Neuronal stem cell (in vitro differentiated cells): ENCODE results near the gene ALOX12B.
A peak's percentile ranks its signal among the peaks of the same experiment; 100 is the strongest.

Source experiments
- DNase-seq: peaks from one replicate; pipeline ENCODE4 v3.0.0-alpha.2; 2013; ENCODE audit warnings: low spot score
- H2AFZ ChIP-seq: one replicate; pipeline ENCODE4 v1.6.1; 2013; ENCODE audit warnings: mild to moderate bottlenecking, low read length, inconsistent platforms
- H2AK5ac ChIP-seq: 2 replicates; pipeline ENCODE4 v1.6.1; 2013; ENCODE audit warnings: low read depth, mild to moderate bottlenecking, inconsistent platforms, low read length, moderate library complexity, mixed read lengths
- H2BK120ac ChIP-seq: 2 replicates; pipeline ENCODE4 v1.6.1; 2013; ENCODE audit warnings: low read depth, mild to moderate bottlenecking, inconsistent platforms, low read length, moderate library complexity, mixed read lengths
- H2BK12ac ChIP-seq: one replicate; pipeline ENCODE4 v1.6.1; 2013; ENCODE audit warnings: low read length, inconsistent platforms
- H2BK15ac ChIP-seq: 2 replicates; pipeline ENCODE4 v1.6.1; 2013; ENCODE audit warnings: mild to moderate bottlenecking, low read length, inconsistent platforms, mixed read lengths
- H2BK5ac ChIP-seq: one replicate; pipeline ENCODE4 v1.6.1; 2013; ENCODE audit warnings: inconsistent platforms, mild to moderate bottlenecking, low read length, moderate library complexity
- H3K14ac ChIP-seq: one replicate; pipeline ENCODE4 v1.6.1; 2013; ENCODE audit warnings: low read length, inconsistent platforms
- H3K18ac ChIP-seq: 2 replicates; pipeline ENCODE4 v1.6.1; 2013; ENCODE audit warnings: low read length, inconsistent platforms
- H3K23ac ChIP-seq: 2 replicates; pipeline ENCODE4 v1.6.1; 2013; ENCODE audit warnings: low read depth, mild to moderate bottlenecking, mixed read lengths, low read length, inconsistent platforms; ENCODE audit not compliant: poor library complexity
- H3K27ac ChIP-seq: replicated peaks from 3 replicates; pipeline ENCODE4 v1.5.1; 2013; ENCODE audit warnings: low read length, inconsistent platforms
- H3K27me3 ChIP-seq, 3 experiments: 2 replicates each; pipeline ENCODE4 v1.6.1; 2013; ENCODE audit warnings: low read length in 3 of 3, mild to moderate bottlenecking in 2 of 3, inconsistent platforms in 1 of 3, low read depth in 1 of 3, mixed read lengths in 1 of 3, moderate library complexity in 1 of 3; ENCODE audit not compliant: control insufficient read depth in 3 of 3, insufficient read depth in 3 of 3
- H3K36me3 ChIP-seq, 2 donors: replicated peaks in 1 of 2; 2 replicates each; pipeline ENCODE4 v1.6.1; 2013; ENCODE audit warnings: low read length in 2 of 2; ENCODE audit not compliant: control insufficient read depth in 2 of 2, insufficient read depth in 2 of 2
- H3K4ac ChIP-seq: 2 replicates; pipeline ENCODE4 v1.6.1; 2013; ENCODE audit warnings: inconsistent platforms, mild to moderate bottlenecking, low read length, moderate library complexity
- H3K4me1 ChIP-seq, 2 donors: 1 replicate in 1 of 2; 2 replicates in 1 of 2; pipeline ENCODE4 v1.6.1; 2013; ENCODE audit warnings: low read length in 2 of 2, low read depth in 1 of 2; ENCODE audit not compliant: control insufficient read depth in 2 of 2, insufficient read depth in 1 of 2
- H3K4me2 ChIP-seq: one replicate; pipeline ENCODE4 v1.6.1; 2013; ENCODE audit warnings: mild to moderate bottlenecking, low read length, inconsistent platforms; ENCODE audit not compliant: insufficient read depth, poor library complexity, severe bottlenecking
- H3K4me3 ChIP-seq, 2 donors: 2 replicates each; pipeline ENCODE4 v1.5.1; 2013; ENCODE audit warnings: low read length in 2 of 2, mild to moderate bottlenecking in 2 of 2, inconsistent platforms in 1 of 2, moderate library complexity in 1 of 2
- H3K79me1 ChIP-seq: one replicate; pipeline ENCODE4 v1.6.1; 2013; ENCODE audit warnings: low read depth, mild to moderate bottlenecking, inconsistent platforms, low read length, moderate library complexity
- H3K9ac ChIP-seq: one replicate; pipeline ENCODE4 v1.6.1; 2013; ENCODE audit warnings: mild to moderate bottlenecking, low read depth, low read length, inconsistent platforms; ENCODE audit not compliant: poor library complexity
- H3K9me3 ChIP-seq, 2 donors: replicated peaks in 1 of 2; 2 replicates each; pipeline versions ENCODE3 to v1.6.1; 2013; ENCODE audit warnings: low read length in 2 of 2, mild to moderate bottlenecking in 2 of 2, inconsistent platforms in 1 of 2, low read depth in 1 of 2, mixed read lengths in 1 of 2, moderate library complexity in 1 of 2; ENCODE audit not compliant: control insufficient read depth in 2 of 2, insufficient read depth in 1 of 2
- H4K8ac ChIP-seq: one replicate; pipeline ENCODE4 v1.6.1; 2013; ENCODE audit warnings: low read depth, mild to moderate bottlenecking, inconsistent platforms, low read length, moderate library complexity
- H4K91ac ChIP-seq: one replicate; pipeline ENCODE4 v1.6.1; 2013; ENCODE audit warnings: low read length, low read depth, mild to moderate bottlenecking, inconsistent platforms; ENCODE audit not compliant: poor library complexity
- WGBS, 2 donors: extraction: QIAGEN DNeasy Blood & Tissue Kit; methylation state at CpG; one replicate each; pipeline ENCODE4 v1.1.7; 2013; ENCODE audit warnings: missing lambda C conversion rate in 2 of 2, mixed read lengths in 1 of 2; ENCODE audit not compliant: insufficient read length in 2 of 2, insufficient replicate concordance in 1 of 2; ENCODE audit errors: extremely low coverage in 2 of 2; 5-methylcytosine and 5-hydroxymethylcytosine counted together

ALOX12B gene

GRCh38 chr17:8064561-8065019, 22.9 kb downstream of the ALOX12B start:
- no peaks in the 10 kb centered on the region for H3K9me3 ChIP-seq
- no CpG with 5 or more reads among the region's 6 CpGs for WGBS, 2 donors
- H3K79me1 ChIP-seq: no peaks in the 10 kb centered on the region
- H3K36me3 ChIP-seq: no peaks in the 10 kb centered on the region
- no peak overlapping the region for H4K8ac ChIP-seq
- peak overlapping the region; percentile 89 for H2BK12ac ChIP-seq
- H3K27me3 ChIP-seq: peaks cover 3 to 90% (median 48%) of the 10 kb centered on the region in 3 experiments
- H3K23ac ChIP-seq: no peak overlapping the region
- H2AK5ac ChIP-seq: peak overlapping the region; percentile 67
- no peak overlapping the region for H3K27ac ChIP-seq
- no peak overlapping the region for H2AFZ ChIP-seq
- H3K4ac ChIP-seq: no peak overlapping the region
- H3K14ac ChIP-seq: no peak overlapping the region
- peak overlapping the region; percentile 8 for H2BK15ac ChIP-seq
- peak overlapping the region in 1 of 2 donors; percentile 61 for H3K4me3 ChIP-seq
- no peak overlapping the region for H2BK120ac ChIP-seq
- H3K9ac ChIP-seq: no peak overlapping the region
- peaks cover 0 to 6% of the 10 kb centered on the region in 2 donors for H3K4me1 ChIP-seq
- H3K4me2 ChIP-seq: no peak overlapping the region
- no peak overlapping the region for H2BK5ac ChIP-seq
- H3K18ac ChIP-seq: peak overlapping the region; percentile 46
- no peak for DNase-seq
- H4K91ac ChIP-seq: no peak overlapping the region

DNA sequence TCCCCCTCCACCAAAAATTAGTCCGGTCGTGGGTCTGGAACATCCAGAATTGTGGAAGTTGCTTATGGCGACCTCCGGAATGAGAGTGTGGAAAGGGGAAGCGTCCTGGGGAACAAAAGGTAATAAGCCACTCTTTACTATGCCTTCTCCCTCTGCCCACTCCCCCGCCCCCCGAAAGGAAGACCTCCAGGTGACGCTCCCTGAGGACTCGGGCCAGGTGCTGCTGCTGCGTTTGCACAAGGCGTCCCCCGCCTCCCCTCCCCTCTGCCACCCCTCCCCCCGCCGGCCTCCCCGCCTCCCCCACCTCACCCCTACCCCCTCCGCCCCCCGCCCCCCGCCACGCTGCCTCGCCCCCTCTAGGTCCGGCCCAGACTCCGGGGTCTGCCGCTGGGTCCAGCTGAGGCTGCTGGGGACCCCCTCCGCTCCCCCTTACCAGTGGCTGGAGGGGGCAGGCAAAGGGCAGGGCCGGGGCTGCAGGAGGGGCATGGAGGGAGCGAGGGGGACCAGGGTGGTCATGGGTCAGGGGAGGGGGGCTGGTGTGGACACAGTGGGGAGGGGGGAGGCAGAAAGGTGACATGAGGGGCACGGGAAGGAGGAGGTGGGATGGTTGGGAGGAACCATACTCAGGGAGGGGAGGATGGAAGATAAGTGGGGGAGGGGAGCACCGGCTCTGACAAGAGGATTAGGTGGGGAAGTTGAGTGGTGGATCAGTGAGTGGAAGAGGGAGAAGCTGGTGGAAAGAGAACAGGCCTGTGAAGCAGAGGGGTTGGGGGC, 23.6 kb downstream of the ALOX12B start:
- Histone ChIP-seq H3K4me2 (no peak overlapping the region), H3K36me3 (no peaks in the 10 kb centered on the region), H3K4ac (no peak overlapping the region), H2BK5ac (no peak overlapping the region), H4K91ac (no peak overlapping the region), H4K8ac (no peak overlapping the region), H3K18ac (no peak overlapping the region), H3K9me3 (no peaks in the 10 kb centered on the region), H3K9ac (peak overlapping the region; percentile 44), H3K27ac (no peak overlapping the region), H2AK5ac (peak overlapping the region; percentile 67), H2BK15ac (no peak overlapping the region), H2BK12ac (no peak overlapping the region), H3K27me3 (peaks cover 3 to 90% (median 51%) of the 10 kb centered on the region in 3 experiments), H3K14ac (no peak overlapping the region), H2AFZ (no peak overlapping the region), H3K4me3 (no peak overlapping the region), H2BK120ac (no peak overlapping the region), H3K79me1 (no peaks in the 10 kb centered on the region), H3K23ac (no peak overlapping the region), H3K4me1 (peaks cover 0 to 6% of the 10 kb centered on the region in 2 donors)
- no peak for DNase-seq
- WGBS, 2 donors: no CpG with 5 or more reads among the region's 28 CpGs

DNA sequence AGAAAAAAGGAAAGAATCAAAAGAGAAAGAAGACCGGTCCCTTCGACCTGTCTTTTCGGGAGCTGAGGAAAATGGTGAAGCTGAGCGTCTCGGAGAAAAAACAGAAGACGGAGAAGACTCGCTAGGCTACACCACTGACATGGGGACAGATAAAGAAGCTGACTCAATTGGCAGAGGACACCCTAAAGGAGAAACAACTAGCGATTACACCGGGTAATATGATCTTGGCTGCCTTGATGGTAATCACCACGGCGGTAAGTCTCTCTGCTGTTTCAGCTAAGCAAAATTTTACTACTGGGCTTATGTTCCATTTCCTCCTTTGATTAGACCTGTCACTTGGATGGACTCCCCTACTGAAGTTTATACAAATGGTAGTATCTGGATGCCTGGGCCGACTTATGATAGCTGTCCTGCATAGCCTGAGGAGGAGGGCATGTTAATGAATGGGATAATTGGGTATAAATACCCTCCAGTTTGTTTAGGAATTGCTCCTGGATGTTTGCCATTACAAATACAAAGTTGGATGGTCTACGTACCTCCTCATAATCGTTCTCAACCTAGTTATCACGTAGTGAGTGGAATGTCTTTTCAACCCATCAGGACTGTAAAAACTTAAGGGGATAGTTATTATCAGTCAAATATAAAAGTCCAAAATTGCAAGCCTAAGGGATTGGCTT, 24.6 kb downstream of the ALOX12B start:
- Histone ChIP-seq H3K4me3 (no peak overlapping the region), H2AFZ (no peak overlapping the region), H2AK5ac (no peak overlapping the region), H3K4ac (no peak overlapping the region), H3K27ac (no peak overlapping the region), H3K4me1 (peaks cover 0 to 6% of the 10 kb centered on the region in 2 donors), H3K18ac (no peak overlapping the region), H3K9ac (no peak overlapping the region), H3K14ac (no peak overlapping the region), H3K27me3 (peaks cover 3 to 88% (median 55%) of the 10 kb centered on the region in 3 experiments), H4K91ac (no peak overlapping the region), H3K9me3 (no peaks in the 10 kb centered on the region), H3K36me3 (no peaks in the 10 kb centered on the region), H3K4me2 (no peak overlapping the region), H2BK120ac (no peak overlapping the region), H2BK15ac (no peak overlapping the region), H2BK5ac (no peak overlapping the region), H2BK12ac (no peak overlapping the region), H4K8ac (no peak overlapping the region), H3K23ac (no peak overlapping the region), H3K79me1 (no peaks in the 10 kb centered on the region)
- DNase-seq: no peak
- WGBS, 2 donors: no CpG with 5 or more reads among the region's 15 CpGs

- peaks cover 3 to 85% (median 57%) of the 10 kb centered on the region in 3 experiments for H3K27me3 ChIP-seq
- no peak overlapping the region for H3K14ac ChIP-seq
- no peak overlapping the region for H4K8ac ChIP-seq
- H2AK5ac ChIP-seq: no peak overlapping the region
- H3K4me1 ChIP-seq: peaks cover 0 to 6% of the 10 kb centered on the region in 2 donors
- H2BK12ac ChIP-seq: no peak overlapping the region
- H3K23ac ChIP-seq: no peak overlapping the region
- H3K4me2 ChIP-seq: no peak overlapping the region
- no peaks in the 10 kb centered on the region for H3K9me3 ChIP-seq
- DNase-seq: no peak
- H3K36me3 ChIP-seq: no peaks in the 10 kb centered on the region
- no peak overlapping the region for H2AFZ ChIP-seq
- H3K27ac ChIP-seq: no peak overlapping the region
- no peak overlapping the region for H2BK5ac ChIP-seq
- no CpG with 5 or more reads among the region's 8 CpGs for WGBS, 2 donors
- no peak overlapping the region for H3K4me3 ChIP-seq
- H3K18ac ChIP-seq: no peak overlapping the region
- no peaks in the 10 kb centered on the region for H3K79me1 ChIP-seq
- no peak overlapping the region for H3K4ac ChIP-seq
- H3K9ac ChIP-seq: no peak overlapping the region
- no peak overlapping the region for H4K91ac ChIP-seq
- H2BK15ac ChIP-seq: no peak overlapping the region
- no peak overlapping the region for H2BK120ac ChIP-seq
Observed at GRCh38 chr17:8062435-8062806, 25.1 kb downstream of the ALOX12B start.
